Ecto neural progenitor cell (in vitro differentiated cells): ENCODE measurements around the gene CLP1.
A peak's percentile ranks its signal among the peaks of the same experiment; 100 is the strongest.
"Not testable (repeated sequence)": the region's sequence is repeated elsewhere in the genome, so short reads cannot be mapped to it uniquely, and the experiment has no call there.

ENCODE experiments used
- DNase-seq: peaks from one replicate; pipeline ENCODE4 v3.0.0-alpha.2; 2018; ENCODE audit warnings: low spot score

CLP1 gene

GRCh38 chr11:57667117-57667735, 9.7 kb downstream of the CLP1 start:
- DNase-seq, result peak; percentile 95

- DNase-seq, result peak; percentile 99
Measured at GRCh38 chr11:57667736-57668433, 10.3 kb downstream of the CLP1 start, which contains the start of gene ZDHHC5. ZDHHC5 (plus strand) TSS chr11:57668114; CDS start chr11:57673091, 4,977 bp downstream.

GRCh38 chr11:57668434-57668782, 10.8 kb downstream of the CLP1 start:
- DNase-seq, result no peak

- DNase-seq, result no peak
Measured at GRCh38 chr11:57674251-57674650, 16.7 kb downstream of the CLP1 start.

- DNase-seq, result no peak
Measured at GRCh38 chr11:57675176-57675941, 17.8 kb downstream of the CLP1 start.

GRCh38 chr11:57679396-57679795, 21.8 kb downstream of the CLP1 start:
- DNase-seq, result no peak

- no peak for DNase-seq
Measured at GRCh38 chr11:57680552-57680874, 23.0 kb downstream of the CLP1 start.

GRCh38 chr11:57681168-57681567, 23.6 kb downstream of the CLP1 start:
- no peak for DNase-seq

GRCh38 chr11:57690474-57690873, 32.9 kb downstream of the CLP1 start:
- not testable (repeated sequence) for DNase-seq

- no peak for DNase-seq
Measured at GRCh38 chr11:57698843-57699365, 41.3 kb downstream of the CLP1 start.

GRCh38 chr11:57699813-57700212, 42.3 kb downstream of the CLP1 start:
- no peak for DNase-seq

GRCh38 chr11:57700425-57700824, 42.9 kb downstream of the CLP1 start:
- no peak for DNase-seq

GRCh38 chr11:57703341-57703740, 45.8 kb downstream of the CLP1 start:
- no peak for DNase-seq

GRCh38 chr11:57704932-57705331, 47.4 kb downstream of the CLP1 start:
- no peak for DNase-seq

GRCh38 chr11:57705432-57705831, 47.9 kb downstream of the CLP1 start:
- not testable (repeated sequence) for DNase-seq

- DNase-seq, result no peak
Measured at GRCh38 chr11:57709802-57710367, 52.3 kb downstream of the CLP1 start.
